Immature natural killer cell (primary cell): ENCODE measurements around the gene VTA1. TPM values are rescaled to one million over a fixed set of nuclear protein-coding genes. Genes with fewer than 3 reads are reported as not detected.

Experiments used
- DNase-seq, 3 donors: peaks; one replicate each; pipeline ENCODE4 v3.0.0; 2022; ENCODE audit warnings: mixed read lengths in 1 of 3
- H3K27ac Mint-ChIP-seq, 6 donors: one replicate each; pipeline ENCODE4 v1.8.0; 2020; ENCODE audit warnings: mixed read lengths in 6 of 6, mild to moderate bottlenecking in 5 of 6, inconsistent platforms in 4 of 6, moderate library complexity in 3 of 6
- H3K27me3 Mint-ChIP-seq, 3 donors: one replicate each; pipeline ENCODE4 v1.8.0; 2020 to 2021; ENCODE audit warnings: low read depth in 3 of 3, mild to moderate bottlenecking in 3 of 3, mixed read lengths in 3 of 3, moderate library complexity in 3 of 3, inconsistent platforms in 1 of 3
- H3K36me3 Mint-ChIP-seq, 3 donors: one replicate each; pipeline ENCODE4 v1.8.0; 2020; ENCODE audit warnings: mixed read lengths in 3 of 3, inconsistent platforms in 2 of 3, mild to moderate bottlenecking in 2 of 3
- H3K4me1 Mint-ChIP-seq, 2 donors: one replicate each; pipeline ENCODE4 v1.8.0; 2020; ENCODE audit warnings: inconsistent platforms in 2 of 2, mild to moderate bottlenecking in 2 of 2, mixed read lengths in 2 of 2, moderate library complexity in 1 of 2
- H3K4me3 Mint-ChIP-seq, 5 donors: one replicate each; pipeline ENCODE4 v1.8.0; 2020; ENCODE audit warnings: mild to moderate bottlenecking in 5 of 5, mixed read lengths in 5 of 5, inconsistent platforms in 3 of 5, moderate library complexity in 3 of 5
- H3K9me3 Mint-ChIP-seq, 6 donors: one replicate each; pipeline ENCODE4 v1.8.0; 2020; ENCODE audit warnings: mild to moderate bottlenecking in 6 of 6, mixed read lengths in 6 of 6, inconsistent platforms in 4 of 6, moderate library complexity in 3 of 6
- polyA plus RNA-seq, 3 donors: library from polyadenylated mRNA; unstranded; fragments of 300-500 nt; fragmentation: Illumina TruSeq; gene quantifications; one replicate each; pipeline ENCODE4 v1.2.3, GENCODE V29; 2021

The VTA1 gene
- polyA plus RNA-seq, 3 donors from 2014 or later, result 38.9 to 83.1 (median 81.2) TPM

DNA sequence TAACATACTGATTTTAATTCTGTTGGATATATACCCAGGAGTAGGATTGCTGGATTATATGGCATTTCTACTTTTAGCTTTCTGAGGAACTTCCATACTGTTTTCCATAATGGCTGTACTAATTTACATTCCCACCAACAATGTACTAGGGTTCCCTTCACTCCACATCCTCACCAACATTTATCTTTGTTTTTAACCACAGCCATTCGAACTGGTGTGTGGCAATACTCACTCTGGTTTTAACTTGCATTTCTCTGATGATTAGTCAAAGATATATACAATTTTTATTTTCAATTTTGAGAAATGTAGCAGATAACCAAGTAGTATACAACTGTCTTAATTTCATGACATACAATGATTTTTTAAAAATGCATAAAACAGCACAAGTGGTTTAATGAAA, 124.4 kb downstream of the VTA1 start:
- Mint-ChIP-seq H3K4me3 (no peak overlapping the region), H3K9me3 (no peaks in the 10 kb centered on the region), H3K4me1 (no peaks in the 10 kb centered on the region), H3K36me3 (no peaks in the 10 kb centered on the region), H3K27me3 (peaks cover 0 to 3% (median 1%) of the 10 kb centered on the region in 3 donors), H3K27ac (no peak overlapping the region)
- DNase-seq, result no peak

Other genes with a start within 250 kb of the VTA1 start
- gene GJE1, start 14.3 kb upstream of the VTA1 start, polyA plus RNA-seq, result not detected
- gene NMBR, start 141 bp upstream of the VTA1 start, polyA plus RNA-seq, result not detected
- under 1 TPM in 1 of 3 donors, not detected in 2; 0.47 TPM for gene ADGRG6, start 154.7 kb downstream of the VTA1 start, polyA plus RNA-seq